Kidney (tissue), 14 donors: ENCODE results near the gene JARID2. TPM values are rescaled to one million over a fixed set of nuclear protein-coding genes. Genes with fewer than 3 reads are reported as not detected.

Source experiments
- DNase-seq, 5 donors: peaks; one replicate each; pipeline ENCODE4 v3.0.0-alpha.2; 2013 to 2020
- FAIRE-seq: peaks from 2 replicates; lab custom pipeline; 2012; peaks lifted over from hg19 to GRCh38; lab: Jason Lieb, UNC
- H3K27ac ChIP-seq, 2 donors: one replicate each; pipeline ENCODE4 v1.7.0; 2013; ENCODE audit warnings: low read depth in 2 of 2, low read length in 2 of 2, inconsistent platforms in 1 of 2
- H3K27me3 ChIP-seq: one replicate; pipeline ENCODE4 v1.7.1; 2013; ENCODE audit warnings: low read length, inconsistent platforms; ENCODE audit not compliant: control insufficient read depth, insufficient read depth
- H3K36me3 ChIP-seq, 3 donors: one replicate each; pipeline versions ENCODE4 v1.7.0 to v1.7.1; 2013; ENCODE audit warnings: low read length in 3 of 3, control low read depth in 1 of 3, inconsistent platforms in 1 of 3; ENCODE audit not compliant: insufficient read depth in 3 of 3, control insufficient read depth in 2 of 3
- H3K4me1 ChIP-seq, 3 donors: one replicate each; pipeline versions ENCODE4 v1.7.0 to v1.7.1; 2013; ENCODE audit warnings: low read length in 3 of 3, inconsistent platforms in 1 of 3, low read depth in 1 of 3; ENCODE audit not compliant: control insufficient read depth in 2 of 3, insufficient read depth in 2 of 3
- H3K4me3 ChIP-seq, 3 donors: one replicate each; pipeline versions ENCODE4 v1.7.0 to v1.8.1; 2013; ENCODE audit warnings: low read length in 3 of 3, control low read depth in 1 of 3, inconsistent platforms in 1 of 3
- H3K9ac ChIP-seq, 3 donors: one replicate each; pipeline versions ENCODE4 v1.7.0 to v1.7.1; 2013; ENCODE audit warnings: low read length in 3 of 3, control low read depth in 1 of 3, inconsistent platforms in 1 of 3
- H3K9me3 ChIP-seq, 3 donors: one replicate each; pipeline versions ENCODE4 v1.7.0 to v1.7.1; 2013; ENCODE audit warnings: low read length in 3 of 3, control low read depth in 1 of 3, inconsistent platforms in 1 of 3; ENCODE audit not compliant: control insufficient read depth in 2 of 3, insufficient read depth in 1 of 3
- CTCF ChIP-seq: IDR thresholded peaks from 3 replicates; pipeline ENCODE4 v1.5.1; 2012; ENCODE audit warnings: mild to moderate bottlenecking, moderate library complexity, borderline replicate concordance; ENCODE audit not compliant: insufficient read depth; ENCODE audit errors: extremely low read depth
- intact Hi-C: fragments of 100-400 bp; cut with DNase I; formaldehyde crosslinking; loops from one replicate; pipeline ENCODE4 v1.11.1; 2022
- polyA plus RNA-seq: library from polyadenylated mRNA; stranded (reverse); fragments of 350-450 nt; fragmentation: Illumina TruSeq; extraction: RNeasy Lipid Tissue Mini Kit (QIAGEN cat#74804); gene quantifications from one replicate; pipeline ENCODE4 v1.2.3, GENCODE V29; 2014; ENCODE audit warnings: low read depth, low replicate concordance; ENCODE audit not compliant: insufficient read depth
- total RNA-seq: library from RNA; stranded (reverse); fragmentation: NEBNext Ultra II Directional; extraction: Animal tissue kit (Norgen Biotek cat#: 25700); gene quantifications from one replicate; pipeline ENCODE4 v1.2.1, GENCODE V29; 2021
- donor health status: control.
- donor health status: control.
- donor health status: control.
- donor health status: control.
- donor health status: control.
- donor health status: DM: yes; HTN: yes; CAD: no.
- donor health status: Normal renal cell carcinoma (clear cell type).

JARID2 gene
- total and polyA plus RNA-seq, 2 donors from 2014 or later: 1.8 to 12.3 TPM

GRCh38 chr6:15499591-15499990 lies 253.7 kb downstream of the JARID2 start:
- no peaks in the 10 kb centered on the region for H3K27me3 ChIP-seq
- H3K4me3 ChIP-seq: no peak overlapping the region
- no peak overlapping the region for H3K27ac ChIP-seq
- TF ChIP-seq CTCF: no peak
- peaks cover 3 to 10% (median 6%) of the 10 kb centered on the region in 3 donors for H3K36me3 ChIP-seq
- no peak for FAIRE-seq
- intact Hi-C loops: no loop called here
- no peak overlapping the region for H3K9ac ChIP-seq
- DNase-seq: no peak
- peaks cover 4 to 22% (median 18%) of the 10 kb centered on the region in 3 donors for H3K4me1 ChIP-seq
- H3K9me3 ChIP-seq: no peaks in the 10 kb centered on the region

- FAIRE-seq (no peak), DNase-seq (no peak)
- Histone ChIP-seq H3K27me3 (no peaks in the 10 kb centered on the region), H3K36me3 (peaks cover 3 to 10% (median 6%) of the 10 kb centered on the region in 3 donors), H3K9ac (no peak overlapping the region), H3K9me3 (no peaks in the 10 kb centered on the region), H3K4me1 (peaks cover 4 to 25% (median 21%) of the 10 kb centered on the region in 3 donors), H3K27ac (no peak overlapping the region), H3K4me3 (no peak overlapping the region)
- intact Hi-C loops: no loop called here
- no peak for TF ChIP-seq CTCF
Measured at GRCh38 chr6:15500078-15500740, 254.3 kb downstream of the JARID2 start.

GRCh38 chr6:15500901-15501825 lies 255.3 kb downstream of the JARID2 start:
- no peak overlapping the region for H3K4me3 ChIP-seq
- peak in 3 of 5 donors; percentile 59 to 75 (median 67) for DNase-seq
- intact Hi-C loops: no loop called here
- TF ChIP-seq CTCF: no peak
- H3K36me3 ChIP-seq: peaks cover 3 to 10% (median 3%) of the 10 kb centered on the region in 3 donors
- H3K27ac ChIP-seq: peak overlapping the region in 1 of 2 donors; percentile 18
- H3K27me3 ChIP-seq: no peaks in the 10 kb centered on the region
- H3K9me3 ChIP-seq: no peaks in the 10 kb centered on the region
- H3K9ac ChIP-seq: no peak overlapping the region
- FAIRE-seq: no peak
- H3K4me1 ChIP-seq: peaks cover 4 to 29% (median 27%) of the 10 kb centered on the region in 3 donors
